ENCODE measurements around the gene MRPS18A. TPM values are rescaled to one million over a fixed set of nuclear protein-coding genes. Genes with fewer than 3 reads are reported as not detected.

The MRPS18A gene
- total and polyA plus RNA-seq, 2 of the 8 experiments (the other 6 are each of a cell fraction or from before 2014, with no cell fraction given): 48.3 to 121 TPM

GRCh38 chr6:43671801-43672690 is 15.5 kb downstream of the MRPS18A start (continued):
- TF ChIP-seq CHD7 (IDR thresholded peaks at IDR 0.05; ENCODE audit: insufficient replicate concordance, low read length): no peak
- TF ChIP-seq TAF1 (IDR thresholded peaks at IDR 0.05; ENCODE audit: low read depth, low read length): no peak
- no peak for TF ChIP-seq JUN (IDR thresholded peaks at IDR 0.05; ENCODE audit: low read depth, low read length)
- TF ChIP-seq BRCA1 (IDR thresholded peaks at IDR 0.05; ENCODE audit: low read depth, low read length): no peak
- TF ChIP-seq RFX5 (IDR thresholded peaks at IDR 0.05; ENCODE audit: borderline replicate concordance, low read depth, low read length): no peak
- TF ChIP-seq, protein P1, sequence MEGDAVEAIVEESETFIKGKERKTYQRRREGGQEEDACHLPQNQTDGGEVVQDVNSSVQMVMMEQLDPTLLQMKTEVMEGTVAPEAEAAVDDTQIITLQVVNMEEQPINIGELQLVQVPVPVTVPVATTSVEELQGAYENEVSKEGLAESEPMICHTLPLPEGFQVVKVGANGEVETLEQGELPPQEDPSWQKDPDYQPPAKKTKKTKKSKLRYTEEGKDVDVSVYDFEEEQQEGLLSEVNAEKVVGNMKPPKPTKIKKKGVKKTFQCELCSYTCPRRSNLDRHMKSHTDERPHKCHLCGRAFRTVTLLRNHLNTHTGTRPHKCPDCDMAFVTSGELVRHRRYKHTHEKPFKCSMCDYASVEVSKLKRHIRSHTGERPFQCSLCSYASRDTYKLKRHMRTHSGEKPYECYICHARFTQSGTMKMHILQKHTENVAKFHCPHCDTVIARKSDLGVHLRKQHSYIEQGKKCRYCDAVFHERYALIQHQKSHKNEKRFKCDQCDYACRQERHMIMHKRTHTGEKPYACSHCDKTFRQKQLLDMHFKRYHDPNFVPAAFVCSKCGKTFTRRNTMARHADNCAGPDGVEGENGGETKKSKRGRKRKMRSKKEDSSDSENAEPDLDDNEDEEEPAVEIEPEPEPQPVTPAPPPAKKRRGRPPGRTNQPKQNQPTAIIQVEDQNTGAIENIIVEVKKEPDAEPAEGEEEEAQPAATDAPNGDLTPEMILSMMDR (IDR thresholded peaks at IDR 0.05; ENCODE audit: control extremely low read depth in 1 of 3, insufficient read depth in 1 of 3, low read depth in 1 of 3, low read length in 3 of 3): no peak
- TF ChIP-seq SRF (IDR thresholded peaks at IDR 0.05; ENCODE audit: low read depth, low read length): no peak

Measured in H1 (cell line).